Pulmonary artery endothelial cell (primary cell): ENCODE data around the gene AMIGO2. TPM values are rescaled to one million over a fixed set of nuclear protein-coding genes. Genes with fewer than 3 reads are reported as not detected.

Experiments used
- DNase-seq: peaks from one replicate; pipeline ENCODE4 v3.0.0-alpha.2; 2011; ENCODE audit warnings: low read depth, low spot score
- total RNA-seq: library from RNA; depleted of rRNA; stranded (reverse); fragments of >200 nt; gene quantifications from 2 replicates; pipeline ENCODE4 v1.2.3, GENCODE V29; 2014

AMIGO2 gene
- total RNA-seq, 1 donor from 2014 or later = 15.2 TPM

GRCh38 chr12:47097276-47097896, 17.6 kb upstream of the AMIGO2 start:
- DNase-seq = no peak

- DNase-seq = no peak
Observed at GRCh38 chr12:47095446-47096236, 15.9 kb upstream of the AMIGO2 start.

- DNase-seq = no peak
Observed at GRCh38 chr12:47094804-47095203, 15.0 kb upstream of the AMIGO2 start.

GRCh38 chr12:47091009-47091408, 11.2 kb upstream of the AMIGO2 start:
- no peak for DNase-seq

- peak; percentile 90 for DNase-seq
Observed at GRCh38 chr12:47088021-47088944, 8.5 kb upstream of the AMIGO2 start.

GRCh38 chr12:47087088-47087688, 7.4 kb upstream of the AMIGO2 start:
- DNase-seq = no peak

GRCh38 chr12:47085815-47086252, 6.1 kb upstream of the AMIGO2 start:
- DNase-seq = peak; percentile 35

- DNase-seq = no peak
Observed at GRCh38 chr12:47084172-47084571, 4.4 kb upstream of the AMIGO2 start.

GRCh38 chr12:47082796-47083621, 3.2 kb upstream of the AMIGO2 start:
- no peak for DNase-seq

GRCh38 chr12:47082283-47082682, 2.5 kb upstream of the AMIGO2 start:
- no peak for DNase-seq

- DNase-seq = no peak
Observed at GRCh38 chr12:47080725-47081502, 1.2 kb upstream of the AMIGO2 start.

GRCh38 chr12:47079981-47080724, 394 bp upstream of the AMIGO2 start:
- DNase-seq = peak; percentile 78

GRCh38 chr12:47078733-47079467, 859 bp downstream of the AMIGO2 start:
- DNase-seq = no peak

- DNase-seq = no peak
Observed at GRCh38 chr12:47078086-47078395, 1.7 kb downstream of the AMIGO2 start.

GRCh38 chr12:47077206-47078085, 2.3 kb downstream of the AMIGO2 start:
- no peak for DNase-seq

- DNase-seq = no peak
Observed at GRCh38 chr12:47075192-47076084, 4.3 kb downstream of the AMIGO2 start.

GRCh38 chr12:47074757-47075156, 5.0 kb downstream of the AMIGO2 start:
- DNase-seq = no peak
